ENCODE data around the gene HES6. TPM values are rescaled to one million over a fixed set of nuclear protein-coding genes. Genes with fewer than 3 reads are reported as not detected.

The HES6 gene
- polyA plus RNA-seq, 10 donors: 11.3 to 19.6 (median 13.8) TPM

DNA sequence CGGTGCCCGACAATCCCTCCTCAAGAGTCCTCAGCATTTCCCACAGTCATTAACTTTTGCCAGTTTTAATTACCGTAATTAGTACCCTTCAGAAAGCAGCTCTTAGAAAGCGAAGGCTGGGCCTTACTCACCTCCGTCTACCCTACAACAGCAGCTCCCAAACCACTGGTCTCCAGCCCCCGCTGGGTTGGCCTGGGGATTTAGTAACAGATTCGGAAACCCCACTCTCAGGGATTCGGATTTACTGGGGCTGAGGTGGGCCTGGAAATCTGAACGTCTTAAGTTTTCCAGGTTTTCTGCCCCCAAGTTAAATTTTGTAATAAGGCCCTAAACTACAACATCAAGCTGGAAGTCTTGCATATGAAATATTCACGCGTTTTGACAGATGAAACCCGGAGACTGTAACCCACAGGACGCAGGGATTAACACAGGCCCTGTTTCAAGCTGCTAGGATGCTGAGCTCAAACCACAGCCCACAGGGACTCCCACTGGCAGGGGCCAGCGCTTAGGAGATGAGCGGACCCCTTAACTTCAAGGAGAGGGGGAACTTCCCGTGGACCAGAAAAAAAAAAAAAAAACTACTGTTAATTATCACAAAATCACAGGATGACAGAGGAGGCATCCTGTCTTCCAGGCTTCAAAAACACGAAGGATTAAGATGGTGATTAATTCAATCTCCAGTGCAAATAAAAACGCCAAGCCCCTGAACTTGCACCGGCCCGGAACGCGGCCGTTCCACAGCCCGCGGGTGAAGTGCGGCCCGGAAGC lies 37.3 kb downstream of the HES6 start:
- DNase-seq: peak in 2 of 3 donors; percentile 15 to 43

DNA sequence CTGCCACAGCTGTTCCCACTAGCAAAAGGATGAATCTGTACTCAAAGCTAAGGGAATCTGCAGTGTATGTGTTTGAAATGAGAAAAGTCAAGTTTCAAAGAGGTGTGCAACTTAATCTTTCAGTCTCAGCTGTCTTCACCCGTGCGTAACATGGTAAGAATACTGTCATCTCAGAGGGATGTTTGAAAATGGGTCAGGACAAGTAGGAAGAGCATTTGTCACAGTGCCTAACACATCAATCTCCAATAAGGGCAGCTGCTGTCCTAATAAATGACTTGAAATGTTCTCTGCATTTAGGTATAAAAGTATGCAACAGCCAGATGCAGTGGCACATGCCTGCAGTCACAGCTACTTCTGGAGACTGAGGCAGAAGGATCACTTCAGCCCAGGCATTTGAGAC lies 49.4 kb downstream of the HES6 start:
- no peak for DNase-seq

Other genes starting within 250 kb of the HES6 start
- 10 to 100 TPM in 2 of 10 donors, 1 to 10 TPM in 8; 7.8 to 12.0 (median 9.4) TPM for gene SCLY, start 179.0 kb downstream of the HES6 start, polyA plus RNA-seq (ENCODE audit: insufficient read length in 10 of 10)
- 1 to 10 TPM in 6 of 10 donors, under 1 TPM in 4; 0.30 to 2.2 (median 1.1) TPM for gene ESPNL, start 139.7 kb downstream of the HES6 start, polyA plus RNA-seq (ENCODE audit: insufficient read length in 10 of 10)
- 10 to 100 TPM in 9 of 10 donors, 1 to 10 TPM in 1; 6.7 to 21.4 (median 15.4) TPM for gene KLHL30, start 101.4 kb downstream of the HES6 start, polyA plus RNA-seq (ENCODE audit: insufficient read length in 10 of 10)
- 10 to 100 TPM in 7 of 10 donors, 1 to 10 TPM in 3; 3.6 to 31.6 (median 15.8) TPM for gene ERFE, start 81.1 kb downstream of the HES6 start, polyA plus RNA-seq (ENCODE audit: insufficient read length in 10 of 10)
- gene ILKAP, start 36.3 kb downstream of the HES6 start, polyA plus RNA-seq (ENCODE audit: insufficient read length in 10 of 10): 10 to 100 TPM; 27.6 to 45.1 (median 31.7) TPM
- 1 to 10 TPM; 3.0 to 6.2 (median 4.5) TPM for gene PER2, start 48.6 kb upstream of the HES6 start, polyA plus RNA-seq (ENCODE audit: insufficient read length in 10 of 10)
- 10 to 100 TPM in 1 of 10 donors, 1 to 10 TPM in 9; 5.5 to 11.7 (median 8.3) TPM for gene TRAF3IP1, start 80.5 kb upstream of the HES6 start, polyA plus RNA-seq (ENCODE audit: insufficient read length in 10 of 10)
- 10 to 100 TPM; 35.9 to 49.1 (median 42.3) TPM for gene ASB1, start 186.9 kb upstream of the HES6 start, polyA plus RNA-seq (ENCODE audit: insufficient read length in 10 of 10)

Measured in muscle of back (tissue), 11 donors.